ENCODE results near the gene WDFY4.

Gene WDFY4

GRCh38 chr10:48983648-48984351, 299.1 kb downstream of the WDFY4 start:
- no peak for TF ChIP-seq CTCF (conservative IDR thresholded peaks at IDR 0.05; ENCODE audit: low read depth, low read length)
- no peak overlapping the region for H3K4me3 ChIP-seq (ENCODE audit: low read length)
- no peak for DNase-seq (ENCODE audit: low read depth)

- DNase-seq (ENCODE audit: low read depth) = no peak
- TF ChIP-seq CTCF (conservative IDR thresholded peaks at IDR 0.05; ENCODE audit: low read depth, low read length) = no peak
- no peak overlapping the region for H3K4me3 ChIP-seq (ENCODE audit: low read length)
Observed at GRCh38 chr10:48985621-48986158, 301.0 kb downstream of the WDFY4 start.

GRCh38 chr10:48990226-48990625, 305.6 kb downstream of the WDFY4 start:
- no peak for DNase-seq (ENCODE audit: low read depth)
- TF ChIP-seq CTCF (conservative IDR thresholded peaks at IDR 0.05; ENCODE audit: low read depth, low read length) = no peak
- no peak overlapping the region for H3K4me3 ChIP-seq (ENCODE audit: low read length)

GRCh38 chr10:48993627-48994026, 309.0 kb downstream of the WDFY4 start:
- TF ChIP-seq CTCF (conservative IDR thresholded peaks at IDR 0.05; ENCODE audit: low read depth, low read length) = no peak
- no peak for DNase-seq (ENCODE audit: low read depth)
- H3K4me3 ChIP-seq (ENCODE audit: low read length) = no peak overlapping the region

GRCh38 chr10:48996329-48996728, 311.7 kb downstream of the WDFY4 start:
- H3K4me3 ChIP-seq (ENCODE audit: low read length) = no peak overlapping the region

GRCh38 chr10:48999346-48999745, 314.7 kb downstream of the WDFY4 start:
- no peak for TF ChIP-seq CTCF (conservative IDR thresholded peaks at IDR 0.05; ENCODE audit: low read depth, low read length)
- no peak for DNase-seq (ENCODE audit: low read depth)
- H3K4me3 ChIP-seq (ENCODE audit: low read length) = no peak overlapping the region

More at GRCh38 chr10:48996329-48996728, 311.7 kb downstream of the WDFY4 start:
- no peak for DNase-seq (ENCODE audit: low read depth)
- no peak for TF ChIP-seq CTCF (conservative IDR thresholded peaks at IDR 0.05; ENCODE audit: low read depth, low read length)

All from retinal pigment epithelial cell (primary cell).